NCI-H526 treated with DMSO at 0.1 percent for 48 hours (cell line): ENCODE data around the gene CA5A.
"Not testable (repeated sequence)": the region's sequence is repeated elsewhere in the genome, so short reads cannot be mapped to it uniquely, and the experiment has no call there.

Experiments
- DNase-seq: peaks from one replicate; lab custom pipeline; 2025; lab: John Stamatoyannopoulos, UW

Gene CA5A

DNA sequence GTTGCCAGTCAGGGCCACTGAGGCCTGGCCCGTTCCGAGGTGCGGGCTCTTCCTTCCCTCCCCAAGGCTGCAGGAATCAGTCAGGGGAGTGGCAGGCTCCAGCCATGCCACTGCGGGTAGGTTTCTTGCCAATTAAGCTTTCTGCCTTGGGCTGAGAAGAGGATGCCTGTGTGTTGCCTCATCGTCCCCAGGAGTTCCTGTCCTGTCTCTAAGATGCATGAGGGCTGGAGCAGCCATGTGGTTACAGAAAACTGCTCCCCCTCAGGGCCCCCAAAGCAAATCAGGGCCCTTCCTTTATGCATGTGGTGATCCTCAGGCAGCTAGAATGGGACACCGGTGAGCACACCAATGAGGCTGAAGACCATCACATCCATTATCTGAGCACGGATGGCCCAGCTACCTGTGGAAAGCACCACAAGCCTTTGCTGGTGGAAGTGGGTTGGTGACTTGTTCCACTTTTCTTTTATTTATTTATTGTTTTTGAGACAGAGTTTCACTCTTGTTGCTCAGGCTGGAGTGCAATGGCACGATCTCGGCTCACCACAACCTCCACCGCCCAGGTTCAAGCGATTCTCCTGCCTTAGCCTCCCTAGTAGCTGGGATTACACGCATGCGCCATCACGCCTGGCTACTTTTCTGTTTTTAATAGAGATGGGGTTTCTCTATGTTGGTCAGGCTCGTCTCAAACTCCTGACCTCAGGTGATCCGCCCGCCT, 40.0 kb downstream of the CA5A start:
- DNase-seq = not testable (repeated sequence)

DNA sequence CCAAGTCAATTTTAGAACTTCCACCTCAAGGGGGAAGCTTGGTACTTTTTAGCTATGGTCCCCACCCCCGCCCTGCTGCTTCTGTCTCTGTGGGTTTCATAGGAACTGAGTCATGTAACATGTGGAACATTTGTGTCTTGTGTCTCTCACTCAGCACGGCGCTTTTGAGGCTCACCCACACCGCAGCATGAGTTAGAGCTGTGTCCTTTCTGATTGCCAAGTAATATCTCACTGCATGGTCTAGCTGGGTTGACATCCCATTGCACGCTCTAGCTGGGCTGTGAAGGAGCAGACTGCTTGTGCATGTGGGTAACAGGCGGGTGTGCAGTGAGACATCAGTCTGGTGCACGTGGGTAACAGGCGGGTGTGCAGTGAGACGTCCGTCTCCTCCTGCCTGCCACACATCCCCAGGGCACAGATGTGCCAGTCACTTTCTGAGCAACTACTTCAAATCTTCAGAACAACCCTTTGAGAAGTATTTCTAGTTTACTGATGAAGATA, 40.6 kb downstream of the CA5A start:
- no peak for DNase-seq

DNA sequence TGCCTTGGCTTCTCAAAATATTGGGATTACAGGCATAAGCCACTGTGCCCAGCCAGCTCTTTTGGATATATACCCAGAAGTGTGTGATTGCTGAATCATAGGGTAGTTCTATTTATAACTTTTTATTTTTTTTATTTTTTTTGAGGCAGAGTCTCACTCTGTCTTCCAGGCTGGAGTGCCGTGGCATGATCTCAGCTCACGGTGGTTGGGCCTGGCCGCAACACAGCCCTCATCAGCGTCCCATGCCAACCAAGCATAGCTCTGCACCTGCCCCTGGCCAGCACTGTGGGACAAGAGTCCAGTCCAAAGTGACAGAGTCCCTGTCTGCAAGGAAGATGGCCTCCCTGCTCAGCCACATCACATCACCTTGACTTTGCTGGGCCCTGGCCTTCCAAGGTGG, 42.3 kb downstream of the CA5A start:
- not testable (repeated sequence) for DNase-seq

DNA sequence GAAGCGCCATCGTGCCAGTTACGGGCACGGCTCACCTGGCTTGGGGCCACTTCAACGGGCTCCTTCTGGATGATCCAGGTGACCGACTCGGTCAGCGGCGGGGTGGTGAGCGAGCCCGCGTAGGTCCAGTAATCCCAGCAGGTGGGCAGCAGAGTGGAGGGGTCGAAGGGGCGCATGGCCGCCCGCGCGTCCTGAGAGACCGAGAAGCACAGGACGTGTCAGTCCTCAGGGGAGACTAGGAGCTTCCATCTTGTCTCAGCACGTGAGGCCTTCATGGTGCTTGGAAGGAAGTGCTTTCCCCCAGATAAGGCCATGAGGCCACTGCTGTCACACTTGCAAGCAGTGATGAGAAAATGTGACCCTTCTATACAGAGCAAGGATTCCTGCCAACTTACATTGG, 44.6 kb downstream of the CA5A start:
- no peak for DNase-seq

DNA sequence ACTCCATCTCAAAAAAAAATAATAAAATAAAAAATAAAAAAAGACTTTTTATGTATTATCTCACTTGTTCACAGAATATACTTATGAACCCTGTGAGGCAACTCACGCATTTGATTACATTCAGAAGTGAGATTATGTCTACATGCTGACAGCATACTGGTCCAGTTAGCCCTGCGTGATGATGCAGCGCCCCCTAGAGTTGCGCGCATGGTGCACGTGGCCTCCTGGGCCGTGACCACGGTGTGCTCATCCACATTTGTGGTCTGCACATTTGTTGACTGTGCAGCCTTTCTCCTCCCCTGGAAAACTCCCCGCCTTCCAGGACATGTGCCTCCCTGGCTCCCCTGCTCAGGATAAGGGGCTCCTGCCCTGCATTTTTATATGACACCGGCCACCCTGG, 46.6 kb downstream of the CA5A start:
- not testable (repeated sequence) for DNase-seq

DNA sequence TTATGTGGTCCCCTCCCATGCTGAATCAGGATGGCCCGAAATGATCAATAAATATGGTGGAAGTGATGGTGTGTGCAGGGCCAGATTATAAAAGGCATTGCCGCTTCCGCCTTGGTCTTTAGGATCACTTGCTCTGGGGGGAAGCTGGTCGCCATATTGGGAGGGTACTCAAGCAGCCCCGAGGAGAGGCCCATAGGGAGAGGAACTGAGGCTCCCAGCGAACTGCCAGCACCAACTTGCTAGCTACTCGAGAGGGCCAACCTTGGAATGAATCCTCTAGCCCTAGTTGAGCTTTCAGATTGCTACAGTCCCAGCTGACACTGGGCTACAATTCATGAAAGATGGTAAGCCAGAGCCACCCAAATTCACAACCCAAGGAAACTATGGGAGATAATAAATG, 48.0 kb downstream of the CA5A start:
- DNase-seq = not testable (repeated sequence)

DNA sequence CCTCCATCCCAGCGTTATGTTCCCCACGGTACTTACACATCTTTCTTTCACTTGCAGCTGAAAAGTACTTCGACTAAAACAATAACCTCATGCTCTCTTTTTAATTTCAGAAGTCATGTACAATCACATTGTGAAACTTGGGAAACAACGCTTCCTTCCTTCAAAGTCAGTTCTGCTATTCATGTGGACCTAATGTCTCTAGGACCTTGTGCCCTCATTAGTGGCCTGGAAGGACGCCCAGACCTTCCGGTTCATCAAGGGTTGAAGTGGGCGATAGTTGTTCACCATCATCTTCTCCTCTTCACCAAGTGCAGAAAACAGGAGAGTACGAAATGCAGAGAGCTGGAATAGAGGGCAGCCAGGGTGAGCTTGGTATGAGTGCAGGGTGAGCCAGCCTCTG, 48.4 kb downstream of the CA5A start:
- not testable (repeated sequence) for DNase-seq

DNA sequence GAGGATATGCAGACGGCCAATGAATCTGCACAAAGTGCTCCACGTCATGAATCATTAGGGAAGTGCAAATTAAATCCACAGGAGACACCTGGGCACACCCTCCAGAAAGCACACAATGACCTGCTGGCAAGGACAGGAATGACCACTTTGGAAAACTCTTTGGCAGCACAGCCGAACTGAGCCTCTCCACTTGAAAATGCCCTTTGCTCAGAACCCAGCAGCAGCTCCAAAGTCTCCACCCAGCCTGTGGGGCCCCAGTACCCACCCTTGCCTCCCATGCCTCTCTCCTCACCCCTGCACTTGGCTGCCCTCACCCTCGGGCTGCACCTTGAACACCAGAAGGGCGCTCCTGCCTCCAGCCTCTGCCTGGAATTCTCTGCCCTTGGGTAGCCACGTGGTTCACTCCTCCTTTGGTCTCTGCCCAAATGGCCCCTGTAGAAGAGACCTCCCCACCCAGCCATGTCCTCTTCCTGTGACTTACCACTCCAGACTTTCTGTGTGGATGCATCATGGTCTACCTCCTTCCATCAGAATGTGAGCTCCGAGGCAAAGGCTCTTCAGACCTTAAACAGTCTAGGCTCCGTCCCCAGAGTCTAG, 50.9 kb downstream of the CA5A start:
- DNase-seq = not testable (repeated sequence)

DNA sequence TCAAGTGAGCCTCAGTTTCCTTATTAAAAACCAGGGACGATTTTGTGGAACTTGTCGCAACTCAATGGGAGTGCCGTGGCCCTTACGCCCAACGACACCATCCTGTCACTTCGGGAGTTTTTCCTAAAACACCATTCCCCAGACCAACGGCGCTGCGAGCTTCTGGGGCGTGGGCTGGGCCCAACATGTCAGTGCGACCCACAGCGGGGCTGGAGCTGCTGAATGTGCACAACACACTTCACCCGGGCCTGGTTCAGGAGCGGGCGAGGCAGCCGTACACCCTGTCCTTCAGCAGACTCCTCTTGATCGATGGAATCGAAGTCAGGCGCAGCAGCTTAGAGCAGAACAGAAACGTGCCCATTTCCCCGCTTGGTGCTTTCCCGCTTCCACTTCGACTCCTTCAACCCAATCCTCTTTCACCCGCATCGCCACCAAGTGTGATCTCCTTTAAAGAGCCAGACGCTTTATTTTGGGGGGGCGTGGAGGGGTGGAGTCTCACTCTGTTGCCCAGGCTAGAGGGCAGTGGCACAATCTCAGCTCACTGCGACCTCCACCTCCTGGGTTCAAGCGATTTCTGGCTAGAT, 53.8 kb downstream of the CA5A start:
- no peak for DNase-seq

DNA sequence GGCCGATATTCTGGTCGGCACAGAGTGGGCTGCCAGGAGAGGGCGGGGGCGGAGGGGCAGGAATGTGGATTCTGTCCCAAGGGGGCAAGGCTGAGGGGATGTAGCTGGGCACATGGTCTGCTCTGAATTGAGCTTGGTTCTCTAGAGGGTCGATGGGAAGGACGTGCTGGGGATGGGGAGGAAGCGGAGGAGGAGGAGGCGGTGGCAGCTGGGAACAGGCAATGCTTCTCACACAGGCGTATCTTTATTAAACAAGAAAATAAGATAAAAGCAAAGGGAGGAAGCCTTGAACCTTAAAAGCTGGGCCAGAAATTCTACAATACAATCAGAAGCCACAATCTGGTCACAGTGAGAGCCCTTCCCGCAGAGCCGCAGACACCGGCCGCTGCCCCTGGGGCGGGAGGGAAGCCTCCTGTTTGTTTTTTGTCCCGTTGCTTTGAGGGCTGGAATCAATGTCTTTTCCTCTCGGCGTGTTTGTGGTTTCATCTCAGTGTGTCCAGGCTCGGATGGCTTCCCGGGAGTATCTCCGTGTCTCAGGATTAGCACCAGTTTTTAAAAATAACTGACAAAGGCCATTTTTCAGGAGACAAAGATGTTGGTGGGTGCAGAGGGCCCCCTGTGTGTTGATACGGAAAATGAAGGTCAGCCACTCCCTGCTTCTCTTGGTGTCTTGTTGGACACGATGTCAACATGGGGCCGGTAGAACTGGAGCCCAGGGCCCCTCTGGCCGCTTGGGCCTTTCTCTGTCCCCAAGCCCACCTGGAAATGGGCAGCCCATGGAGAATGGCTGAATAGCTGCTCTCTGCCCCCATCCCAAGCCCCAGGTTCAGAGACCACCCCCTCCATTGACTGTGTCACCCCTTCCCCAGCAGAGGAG, 54.8 kb downstream of the CA5A start:
- no peak for DNase-seq

DNA sequence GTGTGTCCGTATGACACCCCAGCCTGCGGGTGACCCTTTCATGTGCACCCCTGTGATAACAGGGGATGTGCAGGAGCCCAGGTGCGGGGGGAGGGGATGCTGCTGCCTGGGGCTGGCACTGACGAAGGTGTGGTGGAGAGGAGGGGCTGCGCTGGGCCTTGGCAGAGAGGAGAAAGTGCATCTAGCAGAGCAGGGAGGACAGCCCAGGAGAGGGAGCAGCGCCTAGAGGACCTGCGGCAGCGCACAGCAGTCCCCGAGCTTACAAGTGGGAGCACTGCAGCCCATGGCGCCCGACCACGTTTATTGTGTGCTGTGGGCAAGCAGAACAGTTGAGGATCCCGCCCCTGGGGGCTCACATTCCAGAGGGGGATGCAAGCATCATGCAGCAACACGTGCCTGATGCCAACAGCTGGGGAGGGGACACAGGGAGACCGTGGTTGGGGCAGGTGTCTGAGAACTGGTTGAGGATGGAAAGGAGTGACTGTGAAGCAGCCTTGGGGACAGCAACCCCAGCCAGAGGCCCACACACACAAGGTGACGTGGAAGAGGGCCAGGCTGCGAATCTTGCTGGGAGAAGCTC, 56.1 kb downstream of the CA5A start:
- no peak for DNase-seq

DNA sequence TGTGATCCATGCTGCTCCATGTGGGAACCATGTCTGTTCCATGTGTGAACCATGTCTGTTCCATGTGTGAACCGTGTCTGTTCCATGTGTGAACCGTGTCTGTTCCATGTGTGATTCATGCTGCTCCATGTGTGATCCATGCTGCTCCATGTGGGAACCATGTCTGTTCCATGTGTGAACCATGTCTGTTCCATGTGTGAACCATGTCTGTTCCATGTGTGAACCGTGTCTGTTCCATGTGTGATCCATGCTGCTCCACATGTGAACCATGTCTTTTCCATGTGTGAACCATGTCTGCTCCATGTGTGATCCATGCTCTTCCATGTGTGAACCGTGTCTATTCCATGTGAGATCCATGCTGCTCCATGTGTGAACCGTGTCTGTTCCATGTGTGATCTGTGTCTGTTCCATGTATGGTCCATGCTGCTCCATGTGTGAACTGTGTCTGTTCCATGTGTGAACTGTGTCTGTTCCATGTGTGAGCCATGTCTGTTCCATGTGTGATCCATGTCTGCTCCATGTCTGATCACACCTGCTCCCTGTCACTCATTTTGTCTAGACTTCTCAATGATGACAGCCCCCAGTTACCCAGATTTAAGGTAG, 56.8 kb downstream of the CA5A start:
- not testable (repeated sequence) for DNase-seq

DNA sequence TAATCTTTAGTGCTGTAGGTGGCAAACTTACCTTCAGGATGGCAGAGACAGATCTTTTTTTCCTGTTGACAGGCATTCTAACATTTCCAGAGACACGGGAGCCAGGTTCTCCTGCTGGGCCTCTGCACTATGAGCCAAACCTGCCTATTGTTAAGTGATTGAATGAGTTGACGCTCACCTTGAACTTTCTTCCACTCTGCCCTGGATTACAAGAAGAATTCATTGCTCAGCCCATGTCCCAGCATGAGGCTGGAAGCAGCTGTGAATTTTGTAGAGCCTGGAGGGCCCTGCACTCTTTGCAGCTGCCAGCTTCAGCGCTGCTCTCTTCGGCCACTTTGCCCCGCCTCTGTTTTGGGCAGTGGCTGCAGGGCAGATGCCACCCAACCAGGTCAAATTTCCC, 57.6 kb downstream of the CA5A start:
- no peak for DNase-seq

DNA sequence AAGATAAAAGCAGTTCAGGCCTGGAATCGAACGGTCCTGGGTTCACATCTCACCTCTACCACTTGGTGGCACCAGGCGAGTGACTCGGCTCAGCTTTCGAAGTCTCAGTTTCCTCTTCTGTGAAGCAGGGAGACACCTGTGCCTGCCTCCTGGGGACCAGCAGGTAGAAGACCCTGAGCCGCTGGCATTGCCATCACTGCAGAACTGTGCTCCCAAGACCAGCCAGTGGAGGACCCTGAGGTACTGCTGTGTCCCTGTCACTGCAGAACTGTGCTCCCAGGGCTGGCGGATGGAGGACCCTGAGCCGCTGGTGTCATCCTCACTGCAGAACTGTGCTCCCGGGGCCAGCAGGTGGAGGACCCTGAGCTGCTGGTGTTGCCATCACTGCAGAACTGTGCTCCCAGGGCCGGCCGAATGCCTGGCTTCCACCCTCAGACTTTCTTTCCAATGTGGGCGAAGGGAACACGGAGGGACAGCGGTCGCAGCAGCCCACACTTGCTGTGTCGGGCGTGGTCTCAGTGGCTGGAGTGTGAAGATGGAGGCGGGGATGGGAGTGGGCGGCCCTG, 58.3 kb downstream of the CA5A start:
- no peak for DNase-seq

DNA sequence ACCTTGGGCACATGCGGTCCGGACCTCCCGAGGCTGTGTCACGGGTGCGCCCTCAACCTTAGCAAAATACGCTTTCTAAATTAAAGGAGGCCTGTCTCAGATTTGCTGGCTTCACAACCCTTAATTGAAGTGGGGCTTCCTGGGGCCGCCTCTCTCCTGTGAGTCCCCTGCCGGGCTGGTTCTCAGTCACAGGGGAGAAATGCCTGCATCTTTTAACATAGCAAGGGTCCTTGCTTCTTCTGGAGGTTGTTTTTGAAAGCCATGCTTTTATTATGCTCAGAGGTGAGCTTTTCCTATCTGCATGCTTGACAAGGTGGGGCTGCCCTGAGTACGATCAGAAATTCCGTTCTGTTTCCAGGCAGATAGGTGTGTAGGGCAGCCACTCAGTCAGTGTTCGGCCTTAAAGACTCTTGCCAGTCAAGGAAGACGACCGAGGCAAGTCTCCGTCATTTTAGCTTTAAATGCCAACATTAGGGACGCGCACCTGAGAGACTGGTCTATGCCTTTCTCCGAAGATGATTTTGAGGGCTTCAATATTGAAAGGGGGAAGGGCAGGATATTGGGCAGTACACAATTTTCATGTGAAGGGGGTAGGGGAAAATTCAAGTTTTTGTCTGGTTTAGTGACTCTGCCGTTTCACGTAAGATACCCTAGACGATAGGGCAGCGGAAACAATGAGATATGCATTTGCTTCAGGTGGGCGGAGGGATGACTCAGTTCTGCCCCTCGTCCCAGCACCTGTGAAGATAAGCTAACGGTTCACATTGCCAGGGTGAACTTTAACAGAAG, 61.5 kb downstream of the CA5A start:
- DNase-seq = no peak

DNA sequence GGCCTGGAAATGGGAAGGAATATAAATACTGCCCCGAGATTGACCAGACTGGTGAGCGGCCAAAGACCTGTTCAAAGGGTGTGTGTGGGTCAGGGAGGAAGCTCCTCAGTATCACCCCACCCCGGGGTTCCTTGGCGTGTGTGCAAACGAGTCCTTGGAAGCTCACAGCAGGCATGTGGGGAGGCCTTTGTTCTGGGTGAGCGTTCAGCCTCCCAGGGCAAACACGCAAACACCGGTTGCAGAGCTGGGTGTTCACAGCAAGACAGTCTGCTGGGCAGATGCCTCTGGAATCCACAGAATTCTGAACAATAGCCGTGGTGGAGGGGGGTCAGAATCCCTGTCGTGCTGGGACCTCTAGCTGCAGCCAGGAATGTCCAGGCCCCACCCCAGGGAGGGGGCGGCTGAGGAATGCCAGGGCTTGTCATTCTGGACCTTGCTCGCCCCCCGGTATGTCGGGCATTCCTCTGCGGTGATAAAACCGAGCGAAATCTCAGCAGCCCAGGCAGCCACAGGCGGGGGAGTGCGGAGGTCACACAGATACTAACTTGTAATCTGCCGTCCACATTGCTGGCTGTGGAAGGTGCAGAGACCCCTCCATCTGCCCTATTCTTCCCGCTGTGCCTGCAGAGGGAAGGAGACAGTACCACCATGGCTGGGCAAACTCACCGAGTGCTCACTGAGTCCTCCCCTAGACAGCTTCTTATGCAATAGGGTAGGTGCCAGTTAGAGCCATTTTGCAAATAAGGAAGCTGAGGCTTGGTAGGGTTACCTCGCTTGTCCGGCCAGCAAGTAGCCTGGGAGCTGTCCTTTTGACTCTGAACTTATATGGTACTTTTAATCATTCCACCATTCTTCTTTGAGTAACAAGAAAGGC, 65.7 kb downstream of the CA5A start:
- DNase-seq = not testable (repeated sequence)

DNA sequence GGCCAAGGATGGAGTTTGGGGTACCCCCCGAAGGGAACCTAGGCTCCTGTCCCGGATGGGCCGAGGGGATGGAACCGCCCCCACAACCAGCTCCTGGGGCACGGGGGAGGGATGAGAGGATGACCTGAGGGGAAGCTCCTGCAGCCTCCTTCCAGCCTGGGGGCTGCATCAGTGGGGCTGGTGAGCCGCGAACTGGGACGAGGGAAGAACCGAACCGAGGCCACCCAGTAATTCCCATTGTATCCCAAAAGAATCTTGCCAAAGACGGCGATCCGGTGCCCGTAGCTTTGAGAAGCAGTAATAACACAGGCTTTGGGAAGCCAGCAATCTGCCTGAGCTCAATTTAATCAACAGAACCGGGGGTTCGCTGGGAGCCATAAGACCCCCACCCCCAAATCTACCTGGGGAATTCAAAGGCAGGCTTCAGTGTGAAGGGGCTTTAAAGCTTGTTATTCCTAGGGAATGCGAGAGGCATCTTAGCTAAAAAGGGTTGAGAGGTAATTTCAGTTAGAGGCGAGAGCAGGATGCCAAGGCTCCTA, 66.4 kb downstream of the CA5A start:
- DNase-seq = not testable (repeated sequence)

DNA sequence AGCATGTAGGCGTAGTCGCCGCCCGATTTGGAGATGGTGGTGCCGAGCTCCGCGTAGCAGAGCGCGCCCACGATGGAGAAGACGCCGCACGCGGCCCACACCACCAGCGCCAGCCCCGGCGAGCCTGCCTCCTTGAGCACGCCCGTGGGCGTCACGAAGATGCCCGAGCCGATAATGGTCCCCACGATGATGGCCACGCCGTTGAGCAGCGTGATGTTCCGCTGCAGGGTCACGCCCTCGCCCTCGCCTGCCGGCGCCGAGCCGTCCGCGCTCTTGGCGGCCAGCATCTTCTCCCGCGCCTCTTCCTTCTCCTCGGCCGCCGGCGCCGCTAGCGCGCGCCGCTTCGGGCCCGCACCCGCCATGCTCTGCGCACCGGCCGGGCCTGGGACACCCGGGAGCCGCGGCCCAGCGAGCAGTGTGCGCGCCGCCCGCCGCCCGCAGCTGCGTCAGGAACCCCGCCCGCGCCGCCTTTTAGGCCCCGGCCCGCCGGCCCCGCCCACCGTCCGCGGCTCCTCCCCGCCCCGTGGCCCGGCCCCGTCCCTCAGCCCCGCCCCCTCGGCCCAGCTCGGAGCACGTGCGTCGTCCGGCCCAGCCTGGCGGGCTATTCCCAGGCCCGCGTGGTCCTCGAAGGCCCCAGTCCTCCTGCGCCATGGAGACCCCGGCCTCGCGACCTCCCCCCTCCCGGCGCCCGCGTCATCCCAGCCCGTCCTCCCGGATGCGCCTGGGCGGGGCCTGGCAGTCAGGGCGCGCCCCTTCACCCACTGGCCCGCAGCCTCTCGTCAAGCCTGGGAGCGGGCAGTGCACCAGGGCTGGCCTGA, 67.1 kb downstream of the CA5A start, which contains the start of gene SLC7A5:
Gene SLC7A5, minus strand, starts transcription at position 447 of the 818 bp plus-strand sequence. Its CDS starts 85 bp downstream, at position 362.
- DNase-seq = peak; percentile 15
